B cell (primary cell): ENCODE data around the gene RAB30. TPM values are rescaled to one million over a fixed set of nuclear protein-coding genes. Genes with fewer than 3 reads are reported as not detected.

Experiments used
- ATAC-seq: fragments of 200-7000 bp; cut with Tn5 transposase; one replicate; pipeline ENCODE4 v1.10.0; 2021; ENCODE audit warnings: low read depth, mild to moderate bottlenecking, moderate number of reproducible peaks, moderate library complexity
- CTCF ChIA-PET: fragments of 350-600 bp; sonication (Branson Sonifier 250); formaldehyde crosslinking; loops from one replicate; lab custom pipeline; 2021; ENCODE audit warnings: antibody characterized with exemption, inconsistent platforms; lab: Charles Lee
- POLR2A ChIA-PET: fragments of 350-600 bp; sonication (Branson Sonifier 250); formaldehyde crosslinking; loops from one replicate; lab custom pipeline; 2021; ENCODE audit warnings: antibody characterized with exemption; lab: Charles Lee
- DNase-seq: peaks from one replicate; pipeline ENCODE4 v3.0.0; 2013
- H2AFZ ChIP-seq: 2 replicates; pipeline ENCODE4 v1.6.1; 2012; ENCODE audit warnings: mild to moderate bottlenecking, low read depth, low read length; ENCODE audit not compliant: insufficient read depth, poor library complexity, severe bottlenecking
- H3K27ac ChIP-seq, 2 donors: 1 replicate in 1 of 2; 2 replicates in 1 of 2; pipeline ENCODE4 v1.5.1; 2012 to 2013; ENCODE audit warnings: low read length in 2 of 2, mild to moderate bottlenecking in 2 of 2, moderate library complexity in 1 of 2
- H3K27me3 ChIP-seq, 4 experiments: fragments of 200-600 bp in 1 of 4; sonication (generic) in 1 of 4; replicated peaks in 1 of 4; 1 replicate in 2 of 4; 2 replicates in 2 of 4; pipeline versions ENCODE4 v1.6.1 to v1.7.0; 2013 to 2016; ENCODE audit warnings: low read length in 3 of 4, mild to moderate bottlenecking in 2 of 4, mixed read lengths in 1 of 4, moderate library complexity in 1 of 4; ENCODE audit not compliant: insufficient read depth in 4 of 4, control insufficient read depth in 3 of 4; ENCODE audit errors: control extremely low read depth in 1 of 4
- H3K36me3 ChIP-seq, 2 experiments: replicated peaks in 1 of 2; 1 replicate in 1 of 2; 2 replicates in 1 of 2; pipeline versions ENCODE4 v1.6.1 to v1.7.1; 2013; ENCODE audit warnings: low read length in 1 of 2; ENCODE audit not compliant: insufficient read depth in 2 of 2, control insufficient read depth in 1 of 2; ENCODE audit errors: control extremely low read depth in 1 of 2, extremely low read depth in 1 of 2
- H3K4me1 ChIP-seq, 2 donors: fragments of 200-600 bp in 1 of 2; sonication (generic) in 1 of 2; 1 replicate in 1 of 2; 2 replicates in 1 of 2; pipeline versions ENCODE4 v1.5.1 to v1.6.1; 2013 to 2017; ENCODE audit warnings: low read length in 2 of 2; ENCODE audit not compliant: control insufficient read depth in 2 of 2, insufficient read depth in 2 of 2
- H3K4me2 ChIP-seq: replicated peaks from 2 replicates; pipeline ENCODE3; 2012; ENCODE audit warnings: mild to moderate bottlenecking, low read depth, low read length; ENCODE audit not compliant: poor library complexity, severe bottlenecking
- H3K4me3 ChIP-seq, 5 experiments: fragments of 200-600 bp in 1 of 5; sonication (generic) in 1 of 5; 1 replicate in 3 of 5; 2 replicates in 2 of 5; pipeline versions ENCODE4 v1.5.1 to v1.7.0; 2011 to 2016; ENCODE audit warnings: low read length in 4 of 5, mild to moderate bottlenecking in 4 of 5, low read depth in 2 of 5, control low read depth in 1 of 5, moderate library complexity in 1 of 5; ENCODE audit not compliant: insufficient read depth in 1 of 5; ENCODE audit errors: control extremely low read depth in 1 of 5, extremely low read depth in 1 of 5
- H3K79me2 ChIP-seq: fragments of 200-600 bp; sonication (generic); one replicate; pipeline ENCODE4 v1.6.0; 2016; ENCODE audit warnings: low read length; ENCODE audit not compliant: control insufficient read depth, insufficient read depth
- H3K9ac ChIP-seq: fragments of 200-600 bp; sonication (generic); 2 replicates; pipeline ENCODE4 v1.6.1; 2017; ENCODE audit warnings: mild to moderate bottlenecking, low read length, moderate library complexity
- H3K9me3 ChIP-seq, 3 donors: one replicate each; pipeline versions ENCODE4 v1.6.1 to v1.7.1; 2013; ENCODE audit warnings: low read length in 2 of 3; ENCODE audit not compliant: control insufficient read depth in 2 of 3, insufficient read depth in 1 of 3; ENCODE audit errors: control extremely low read depth in 1 of 3
- H4K20me1 ChIP-seq: 2 replicates; pipeline ENCODE4 v1.6.0; 2012; ENCODE audit warnings: mild to moderate bottlenecking, low read length; ENCODE audit not compliant: insufficient read depth, control insufficient read depth, poor library complexity, severe bottlenecking
- H3K27ac Mint-ChIP-seq: one replicate; pipeline ENCODE4 v1.8.0; 2021; ENCODE audit warnings: mixed read lengths
- H3K27me3 Mint-ChIP-seq: one replicate; pipeline ENCODE4 v1.8.0; 2021; ENCODE audit warnings: mixed read lengths
- H3K4me1 Mint-ChIP-seq: one replicate; pipeline ENCODE4 v1.8.0; 2021; ENCODE audit warnings: mixed read lengths
- H3K4me3 Mint-ChIP-seq: one replicate; pipeline ENCODE4 v1.8.0; 2021; ENCODE audit warnings: mixed read lengths
- H3K9me3 Mint-ChIP-seq: one replicate; pipeline ENCODE4 v1.8.0; 2022; ENCODE audit warnings: mixed read lengths; ENCODE audit not compliant: insufficient read depth
- EZH2 ChIP-seq: IDR thresholded peaks from 2 replicates; pipeline ENCODE4 v1.6.1; 2012; ENCODE audit warnings: borderline replicate concordance, low read depth, mild to moderate bottlenecking, moderate library complexity, low read length; ENCODE audit not compliant: insufficient read depth, poor library complexity, severe bottlenecking
- WGBS: methylation state at CpG from one replicate; pipeline ENCODE4 v1.1.5; 2013; ENCODE audit warnings: missing lambda C conversion rate; ENCODE audit not compliant: insufficient coverage; 5-methylcytosine and 5-hydroxymethylcytosine counted together
- intact Hi-C: fragments of 100-400 bp; cut with micrococcal nuclease; formaldehyde crosslinking; loops from one replicate; pipeline ENCODE4 v1.10.0; 2022
- polyA plus RNA-seq: library from polyadenylated mRNA; depleted of rRNA; stranded (reverse); fragments of >200 nt; gene quantifications from 2 replicates; pipeline ENCODE4 v1.2.3, GENCODE V29; 2012
- total RNA-seq, 2 donors: library from RNA; stranded (reverse); fragments of 120-200 nt in 1 of 2; gene quantifications; 1 replicate in 1 of 2; 2 replicates in 1 of 2; pipeline versions ENCODE4 v1.2.3 to v1.2.4, GENCODE V29; 2013 to 2022
- TF ChIP-seq, protein P1 (sequence below): fragments of 200-600 bp; IDR thresholded peaks from one replicate; pipeline ENCODE4 v1.8.0; 2022; ENCODE audit warnings: antibody characterized with exemption, mild to moderate bottlenecking

The RAB30 gene
- total and polyA plus RNA-seq, 2 donors (not counting 1 experiment from before 2014, with no cell fraction given) = 26.6 to 214 TPM

DNA sequence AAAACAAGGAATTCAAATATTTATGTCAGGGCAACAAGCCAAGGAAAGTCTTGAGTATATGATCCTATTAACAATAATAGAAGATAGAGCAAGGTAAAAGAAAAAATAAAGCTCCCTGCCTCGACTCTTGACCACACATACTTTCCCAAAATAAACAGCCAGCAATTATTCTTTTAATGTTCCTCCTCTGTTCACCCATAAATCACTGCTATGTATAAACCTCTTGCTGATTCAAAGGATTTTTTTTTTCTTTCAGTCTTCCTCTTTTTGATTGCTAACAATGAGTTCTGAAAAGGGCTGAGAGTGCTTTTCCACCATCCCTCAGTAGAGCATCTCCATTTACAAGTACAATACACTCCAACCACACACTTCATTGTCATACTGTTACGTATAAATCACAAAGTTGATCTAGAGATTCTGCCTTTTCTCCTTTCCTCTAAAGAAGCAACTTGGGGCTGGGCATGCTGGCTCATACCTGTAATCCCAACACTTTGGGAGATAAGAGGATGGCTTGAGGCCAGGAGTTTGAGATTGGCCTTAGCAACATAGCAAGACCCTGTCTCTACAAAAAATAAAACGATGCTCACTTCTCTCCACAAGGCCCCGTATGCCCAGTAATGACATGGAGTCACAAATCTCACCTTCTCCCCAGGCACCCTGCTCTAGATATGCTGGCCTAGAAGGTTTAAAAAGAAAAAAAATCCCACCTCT, 24.0 kb downstream of the RAB30 start:
- no peak for DNase-seq
- Histone ChIP-seq H3K9ac (no peak overlapping the region), H4K20me1 (peaks cover 59% of the 10 kb centered on the region), H3K4me2 (peak overlapping the region; percentile 47), H3K79me2 (peaks cover 100% of the 10 kb centered on the region), H3K4me3 (no peak overlapping the region), H3K27ac (peak overlapping the region; percentile 21 to 49), H3K36me3 (peaks cover 11% of the 10 kb centered on the region in 2 experiments), H3K4me1 (peaks cover 62 to 76% of the 10 kb centered on the region in 2 donors), H2AFZ (no peak overlapping the region), H3K9me3 (peaks cover 0 to 12% (median 5%) of the 10 kb centered on the region in 3 donors), H3K27me3 (no peaks in the 10 kb centered on the region)
- peak overlapping the region; percentile 43 for H3K27ac Mint-ChIP-seq
- peak overlapping the region; percentile 10 for H3K4me3 Mint-ChIP-seq
- CTCF ChIA-PET = interaction anchor here (1.6 kb wide), 1 partner anchor 9 kb away, joined by 8 read pairs; no protein-coding TSS in a partner anchor
- ATAC-seq = peak; percentile 26
- H3K27me3 Mint-ChIP-seq = no peaks in the 10 kb centered on the region
- POLR2A ChIA-PET = interaction anchor here (1.6 kb wide), 1 partner anchor 15 kb away, joined by 9 read pairs; no protein-coding TSS in a partner anchor
- WGBS = 0% methylated on average over 1 of the region's 4 CpGs
- peaks cover 81% of the 10 kb centered on the region for H3K4me1 Mint-ChIP-seq
- intact Hi-C loops = no loop called here
- TF ChIP-seq, protein P1, sequence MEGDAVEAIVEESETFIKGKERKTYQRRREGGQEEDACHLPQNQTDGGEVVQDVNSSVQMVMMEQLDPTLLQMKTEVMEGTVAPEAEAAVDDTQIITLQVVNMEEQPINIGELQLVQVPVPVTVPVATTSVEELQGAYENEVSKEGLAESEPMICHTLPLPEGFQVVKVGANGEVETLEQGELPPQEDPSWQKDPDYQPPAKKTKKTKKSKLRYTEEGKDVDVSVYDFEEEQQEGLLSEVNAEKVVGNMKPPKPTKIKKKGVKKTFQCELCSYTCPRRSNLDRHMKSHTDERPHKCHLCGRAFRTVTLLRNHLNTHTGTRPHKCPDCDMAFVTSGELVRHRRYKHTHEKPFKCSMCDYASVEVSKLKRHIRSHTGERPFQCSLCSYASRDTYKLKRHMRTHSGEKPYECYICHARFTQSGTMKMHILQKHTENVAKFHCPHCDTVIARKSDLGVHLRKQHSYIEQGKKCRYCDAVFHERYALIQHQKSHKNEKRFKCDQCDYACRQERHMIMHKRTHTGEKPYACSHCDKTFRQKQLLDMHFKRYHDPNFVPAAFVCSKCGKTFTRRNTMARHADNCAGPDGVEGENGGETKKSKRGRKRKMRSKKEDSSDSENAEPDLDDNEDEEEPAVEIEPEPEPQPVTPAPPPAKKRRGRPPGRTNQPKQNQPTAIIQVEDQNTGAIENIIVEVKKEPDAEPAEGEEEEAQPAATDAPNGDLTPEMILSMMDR = no peak
- TF ChIP-seq EZH2 = no peak
- no peaks in the 10 kb centered on the region for H3K9me3 Mint-ChIP-seq
